Measurements from ENCODE around the gene SSH2.

- TF ChIP-seq POLR2A (IDR thresholded peaks at IDR 0.05; ENCODE audit: low read length) (no peak), GATA1 (IDR thresholded peaks at IDR 0.05; ENCODE audit: low read depth, low read length) (no peak)
Observed at GRCh38 chr17:29576214-29577000, 353.6 kb downstream of the SSH2 start.
